CD14-positive monocyte (primary cell): Measurements from ENCODE around the gene PRRX2. TPM values are rescaled to one million over a fixed set of nuclear protein-coding genes. Genes with fewer than 3 reads are reported as not detected.

ENCODE experiments used
- DNase-seq, 3 donors: peaks; one replicate each; pipeline ENCODE4 v3.0.0-alpha.2; 2011 to 2022
- H2AFZ ChIP-seq: 2 replicates; pipeline ENCODE4 v1.6.0; 2012; ENCODE audit warnings: mild to moderate bottlenecking, low read depth, low read length, inconsistent platforms; ENCODE audit not compliant: insufficient read depth, poor library complexity, severe bottlenecking
- H3K27ac ChIP-seq, 2 donors: 1 replicate in 1 of 2; 2 replicates in 1 of 2; pipeline ENCODE4 v1.5.1; 2012 to 2013; ENCODE audit warnings: low read length in 2 of 2, control low read depth in 1 of 2, inconsistent platforms in 1 of 2, low read depth in 1 of 2, mild to moderate bottlenecking in 1 of 2
- H3K27me3 ChIP-seq, 2 donors: one replicate each; pipeline versions ENCODE4 v1.6.0 to v1.6.1; 2011 to 2013; ENCODE audit warnings: low read length in 2 of 2; ENCODE audit not compliant: control insufficient read depth in 2 of 2, insufficient read depth in 2 of 2
- H3K36me3 ChIP-seq, 2 donors: replicated peaks in 1 of 2; 1 replicate in 1 of 2; 2 replicates in 1 of 2; pipeline versions ENCODE4 v1.5.1 to v1.6.1; 2012 to 2013; ENCODE audit warnings: low read length in 2 of 2, control low read depth in 1 of 2, inconsistent platforms in 1 of 2, mild to moderate bottlenecking in 1 of 2; ENCODE audit not compliant: insufficient read depth in 2 of 2, control insufficient read depth in 1 of 2
- H3K4me1 ChIP-seq, 2 donors: 1 replicate in 1 of 2; 2 replicates in 1 of 2; pipeline versions ENCODE4 v1.5.1 to v1.6.1; 2012 to 2013; ENCODE audit warnings: low read length in 2 of 2, control low read depth in 1 of 2, inconsistent platforms in 1 of 2, mild to moderate bottlenecking in 1 of 2, moderate library complexity in 1 of 2; ENCODE audit not compliant: insufficient read depth in 2 of 2, control insufficient read depth in 1 of 2
- H3K4me2 ChIP-seq: replicated peaks from 2 replicates; pipeline ENCODE3; 2012; ENCODE audit warnings: low read length, moderate library complexity, mild to moderate bottlenecking; ENCODE audit not compliant: poor library complexity, severe bottlenecking; ENCODE audit errors: extremely low read depth
- H3K4me3 ChIP-seq, 3 experiments: fragments of 200-600 bp in 1 of 3; sonication (generic) in 1 of 3; replicated peaks in 1 of 3; 1 replicate in 2 of 3; 2 replicates in 1 of 3; pipeline ENCODE4 v1.5.1; 2011 to 2013; ENCODE audit warnings: low read length in 3 of 3, mild to moderate bottlenecking in 3 of 3, control low read depth in 2 of 3, low read depth in 2 of 3, inconsistent platforms in 1 of 3, moderate library complexity in 1 of 3
- H3K79me2 ChIP-seq: 2 replicates; pipeline ENCODE4 v1.6.0; 2012; ENCODE audit warnings: mild to moderate bottlenecking, control low read depth, inconsistent platforms, low read length, moderate library complexity; ENCODE audit not compliant: insufficient read depth
- H3K9ac ChIP-seq: 2 replicates; pipeline ENCODE4 v1.6.0; 2017; ENCODE audit warnings: low read length, mild to moderate bottlenecking; ENCODE audit not compliant: insufficient read depth, poor library complexity, severe bottlenecking
- H3K9me3 ChIP-seq, 2 donors: replicated peaks in 1 of 2; 1 replicate in 1 of 2; 2 replicates in 1 of 2; pipeline versions ENCODE4 v1.5.1 to v1.6.1; 2012 to 2013; ENCODE audit warnings: low read length in 2 of 2, control low read depth in 1 of 2; ENCODE audit not compliant: control insufficient read depth in 1 of 2, insufficient read depth in 1 of 2
- H4K20me1 ChIP-seq: 2 replicates; pipeline ENCODE4 v1.6.0; 2012; ENCODE audit warnings: mild to moderate bottlenecking, low read length, control low read depth, moderate library complexity; ENCODE audit not compliant: insufficient read depth
- H3K27ac Mint-ChIP-seq, 7 donors: one replicate each; pipeline ENCODE4 v1.8.0; 2020; ENCODE audit warnings: mild to moderate bottlenecking in 7 of 7, mixed read lengths in 7 of 7, moderate library complexity in 6 of 7, inconsistent platforms in 2 of 7
- H3K27me3 Mint-ChIP-seq, 3 donors: one replicate each; pipeline ENCODE4 v1.8.0; 2021 to 2022; ENCODE audit warnings: low read depth in 3 of 3, mild to moderate bottlenecking in 3 of 3, mixed read lengths in 3 of 3, moderate library complexity in 3 of 3, inconsistent platforms in 1 of 3
- H3K36me3 Mint-ChIP-seq, 2 donors: one replicate each; pipeline ENCODE4 v1.8.0; 2020; ENCODE audit warnings: mixed read lengths in 2 of 2, inconsistent platforms in 1 of 2, mild to moderate bottlenecking in 1 of 2
- H3K4me1 Mint-ChIP-seq: one replicate; pipeline ENCODE4 v1.8.0; 2020; ENCODE audit warnings: mild to moderate bottlenecking, mixed read lengths
- H3K4me3 Mint-ChIP-seq, 2 donors: one replicate each; pipeline ENCODE4 v1.8.0; 2020; ENCODE audit warnings: mild to moderate bottlenecking in 2 of 2, mixed read lengths in 2 of 2, moderate library complexity in 1 of 2
- H3K9me3 Mint-ChIP-seq, 7 donors: one replicate each; pipeline ENCODE4 v1.8.0; 2020 to 2022; ENCODE audit warnings: mixed read lengths in 7 of 7, mild to moderate bottlenecking in 6 of 7, moderate library complexity in 6 of 7, inconsistent platforms in 2 of 7
- CTCF ChIP-seq: fragments of 200-600 bp; IDR thresholded peaks from one replicate; pipeline ENCODE4 v1.8.0; 2022; ENCODE audit warnings: antibody characterized with exemption, mild to moderate bottlenecking
- WGBS: methylation state at CpG from one replicate; pipeline ENCODE4 v1.1.5; 2013; ENCODE audit warnings: missing lambda C conversion rate; ENCODE audit not compliant: insufficient coverage; 5-methylcytosine and 5-hydroxymethylcytosine counted together
- intact Hi-C, 2 donors: fragments of 100-400 bp; cut with micrococcal nuclease; formaldehyde crosslinking; loops; one replicate each; pipeline versions ENCODE4 v1.15.0 to v1.15.1; 2023
- polyA plus RNA-seq, 3 donors: library from polyadenylated mRNA; depleted of rRNA in 1 of 3; unstranded in 2 of 3; stranded (reverse) in 1 of 3; fragments of 300-500 nt in 2 of 3; fragments of >200 nt in 1 of 3; fragmentation: Illumina TruSeq in 2 of 3; gene quantifications; 1 replicate in 2 of 3; 2 replicates in 1 of 3; pipeline ENCODE4 v1.2.3, GENCODE V29; 2012 to 2021

The PRRX2 gene
- polyA plus RNA-seq, 3 donors = not detected

DNA sequence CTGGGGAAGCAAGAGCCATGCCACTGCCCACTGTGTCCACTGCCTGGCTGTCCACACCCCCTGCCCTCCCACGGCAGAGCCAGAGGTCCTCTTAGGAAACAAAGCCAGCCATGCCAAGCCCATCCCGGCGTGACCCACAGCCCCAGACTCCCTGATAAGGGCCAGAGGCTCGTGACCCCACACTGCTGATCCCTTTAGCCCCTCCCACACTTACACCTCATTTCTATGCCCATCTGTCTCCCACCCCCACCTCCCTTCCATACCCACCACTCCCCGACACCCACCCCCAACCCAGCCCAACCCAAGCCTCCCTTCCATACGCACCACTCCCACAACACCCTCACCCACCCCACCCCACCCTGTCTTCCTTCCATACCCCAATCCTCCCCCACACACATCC lies 70.1 kb downstream of the PRRX2 start:
- Mint-ChIP-seq H3K4me3 (no peak overlapping the region), H3K36me3 (peaks cover 4 to 9% of the 10 kb centered on the region in 2 donors), H3K9me3 (peaks cover 0 to 3% (median 0%) of the 10 kb centered on the region in 7 donors), H3K4me1 (peaks cover 15% of the 10 kb centered on the region), H3K27ac (no peak overlapping the region), H3K27me3 (peaks cover 11 to 49% (median 15%) of the 10 kb centered on the region in 3 donors)
- Histone ChIP-seq H3K27ac (no peak overlapping the region), H3K4me2 (no peak overlapping the region), H4K20me1 (no peaks in the 10 kb centered on the region), H3K9ac (no peak overlapping the region), H3K4me1 (peaks cover 6 to 16% of the 10 kb centered on the region in 2 donors), H3K27me3 (peaks cover 0 to 8% of the 10 kb centered on the region in 2 donors), H2AFZ (no peak overlapping the region), H3K9me3 (no peaks in the 10 kb centered on the region), H3K36me3 (no peaks in the 10 kb centered on the region), H3K4me3 (no peak overlapping the region), H3K79me2 (no peaks in the 10 kb centered on the region)
- 86% methylated on average over 4 of the region's 6 CpGs for WGBS
- DNase-seq = no peak
- TF ChIP-seq CTCF = no peak
- intact Hi-C loops = no loop called here

DNA sequence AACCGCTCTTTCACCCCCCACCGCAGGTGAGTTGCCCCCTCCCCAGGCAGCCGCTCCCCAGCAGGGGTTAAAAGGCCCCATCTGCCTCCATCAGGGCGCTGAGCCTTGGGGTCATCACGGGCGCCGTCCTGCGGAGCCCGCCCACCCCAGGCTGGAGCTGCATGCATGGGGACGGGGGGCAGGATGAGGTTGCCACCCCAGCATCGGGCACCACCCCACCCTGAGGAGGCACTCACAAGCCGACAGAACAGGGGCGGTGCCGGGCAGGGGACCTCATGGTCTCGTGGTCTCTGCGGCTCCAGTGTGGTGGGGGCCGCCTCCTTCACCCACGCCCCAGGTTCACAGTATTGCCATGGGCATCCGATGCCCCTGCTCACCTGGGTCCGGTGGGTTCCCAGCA lies 70.9 kb downstream of the PRRX2 start:
- Histone ChIP-seq H3K27ac (no peak overlapping the region), H3K27me3 (peaks cover 0 to 8% of the 10 kb centered on the region in 2 donors), H4K20me1 (no peaks in the 10 kb centered on the region), H3K36me3 (no peaks in the 10 kb centered on the region), H3K9me3 (no peaks in the 10 kb centered on the region), H2AFZ (no peak overlapping the region), H3K4me1 (peaks cover 6 to 16% of the 10 kb centered on the region in 2 donors), H3K9ac (no peak overlapping the region), H3K4me2 (no peak overlapping the region), H3K4me3 (no peak overlapping the region), H3K79me2 (no peaks in the 10 kb centered on the region)
- no peak overlapping the region for H3K4me3 Mint-ChIP-seq
- intact Hi-C loops = no loop called here
- TF ChIP-seq CTCF = no peak
- WGBS = 65% methylated on average over 16 of the region's 20 CpGs
- H3K27me3 Mint-ChIP-seq = peaks cover 9 to 46% (median 14%) of the 10 kb centered on the region in 3 donors
- DNase-seq = no peak
- peaks cover 4 to 9% of the 10 kb centered on the region in 2 donors for H3K36me3 Mint-ChIP-seq
- H3K9me3 Mint-ChIP-seq = peaks cover 0 to 3% (median 0%) of the 10 kb centered on the region in 7 donors
- peaks cover 16% of the 10 kb centered on the region for H3K4me1 Mint-ChIP-seq
- no peak overlapping the region for H3K27ac Mint-ChIP-seq
